ENCODE measurements around the gene PEX11A. TPM values are rescaled to one million over a fixed set of nuclear protein-coding genes. Genes with fewer than 3 reads are reported as not detected.

The PEX11A gene
- total RNA-seq, 1 experiment from 2014 or later, result 2.7 TPM

DNA sequence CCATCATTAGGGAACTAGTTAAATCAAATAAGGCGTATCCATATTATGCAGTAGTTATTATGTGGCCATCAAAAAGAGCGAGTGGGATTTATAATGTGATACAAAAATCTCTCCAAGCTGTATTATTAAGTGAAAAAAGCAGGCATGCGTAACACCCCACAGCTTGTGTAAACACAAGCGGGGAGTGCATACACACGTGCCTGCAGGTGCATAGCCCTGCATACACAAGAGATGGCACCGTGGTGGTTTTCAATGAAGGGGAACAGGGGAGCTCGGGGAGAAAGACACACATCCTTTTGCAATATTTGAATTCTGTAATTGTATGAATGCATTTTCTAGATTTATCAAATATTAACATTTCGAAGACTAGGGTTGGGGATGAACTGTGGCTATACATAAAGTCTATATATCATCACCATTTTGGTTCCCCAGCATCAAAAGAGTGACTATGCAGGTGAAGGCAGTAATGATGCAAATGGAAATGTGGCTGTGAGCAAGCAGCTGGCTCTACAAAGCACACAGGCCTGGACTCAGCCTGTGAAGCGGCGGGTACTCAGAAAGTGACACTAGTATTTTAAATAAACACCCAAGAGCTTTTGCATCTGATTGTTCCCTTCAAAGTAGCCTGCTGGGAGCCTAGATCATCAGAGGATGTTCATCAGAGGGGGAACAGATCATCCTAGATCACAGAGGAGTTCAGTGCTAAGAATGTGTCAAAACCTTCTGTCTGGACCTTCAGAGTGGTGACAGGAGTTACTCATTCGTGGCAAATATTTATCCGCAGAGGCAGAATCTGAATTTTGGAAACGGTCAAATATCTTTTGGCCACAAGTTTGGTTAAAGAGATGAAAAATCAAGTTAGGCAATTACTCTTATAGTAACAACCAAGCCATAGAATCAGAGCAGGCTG lies 25.9 kb downstream of the PEX11A start:
- H3K27ac ChIP-seq (ENCODE audit: low read depth, low read length, poor library complexity, severe bottlenecking), result no peak overlapping the region
- no peak for DNase-seq (ENCODE audit: low spot score)
- H3K4me1 ChIP-seq (ENCODE audit: insufficient read depth, low read length, poor library complexity, severe bottlenecking), result peaks cover 3% of the 10 kb centered on the region
- POLR2A ChIA-PET (ENCODE audit: low non-redundant PET), result no interaction called here
- H3K9me3 ChIP-seq (ENCODE audit: low read depth, low read length, poor library complexity, severe bottlenecking), result no peaks in the 10 kb centered on the region
- CTCF ChIA-PET, result interaction anchor here (0.8 kb wide), 1 partner anchor 8 kb away, joined by 3 read pairs; no protein-coding TSS in a partner anchor
- TF ChIP-seq, protein P1, sequence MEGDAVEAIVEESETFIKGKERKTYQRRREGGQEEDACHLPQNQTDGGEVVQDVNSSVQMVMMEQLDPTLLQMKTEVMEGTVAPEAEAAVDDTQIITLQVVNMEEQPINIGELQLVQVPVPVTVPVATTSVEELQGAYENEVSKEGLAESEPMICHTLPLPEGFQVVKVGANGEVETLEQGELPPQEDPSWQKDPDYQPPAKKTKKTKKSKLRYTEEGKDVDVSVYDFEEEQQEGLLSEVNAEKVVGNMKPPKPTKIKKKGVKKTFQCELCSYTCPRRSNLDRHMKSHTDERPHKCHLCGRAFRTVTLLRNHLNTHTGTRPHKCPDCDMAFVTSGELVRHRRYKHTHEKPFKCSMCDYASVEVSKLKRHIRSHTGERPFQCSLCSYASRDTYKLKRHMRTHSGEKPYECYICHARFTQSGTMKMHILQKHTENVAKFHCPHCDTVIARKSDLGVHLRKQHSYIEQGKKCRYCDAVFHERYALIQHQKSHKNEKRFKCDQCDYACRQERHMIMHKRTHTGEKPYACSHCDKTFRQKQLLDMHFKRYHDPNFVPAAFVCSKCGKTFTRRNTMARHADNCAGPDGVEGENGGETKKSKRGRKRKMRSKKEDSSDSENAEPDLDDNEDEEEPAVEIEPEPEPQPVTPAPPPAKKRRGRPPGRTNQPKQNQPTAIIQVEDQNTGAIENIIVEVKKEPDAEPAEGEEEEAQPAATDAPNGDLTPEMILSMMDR (conservative IDR thresholded peaks at IDR 0.05; ENCODE audit: low read depth, low read length), result no peak
- TF ChIP-seq EZH2 (IDR thresholded peaks at IDR 0.05; ENCODE audit: borderline replicate concordance, low read depth, low read length, poor library complexity, severe bottlenecking), result no peak
- H3K4me3 ChIP-seq (ENCODE audit: low read depth, low read length, poor library complexity, severe bottlenecking), result no peak overlapping the region
- peaks cover 10% of the 10 kb centered on the region for H3K27me3 ChIP-seq (replicated peaks; ENCODE audit: insufficient read depth, low read depth, low read length, poor library complexity)
- intact Hi-C loops (cut with micrococcal nuclease; ENCODE audit: unreplicated experiment), result no loop called here
- no peaks in the 10 kb centered on the region for H3K36me3 ChIP-seq (ENCODE audit: insufficient read depth, low read length, poor library complexity, severe bottlenecking)
- BruUV-seq (replicated peaks), result no TSS peak

DNA sequence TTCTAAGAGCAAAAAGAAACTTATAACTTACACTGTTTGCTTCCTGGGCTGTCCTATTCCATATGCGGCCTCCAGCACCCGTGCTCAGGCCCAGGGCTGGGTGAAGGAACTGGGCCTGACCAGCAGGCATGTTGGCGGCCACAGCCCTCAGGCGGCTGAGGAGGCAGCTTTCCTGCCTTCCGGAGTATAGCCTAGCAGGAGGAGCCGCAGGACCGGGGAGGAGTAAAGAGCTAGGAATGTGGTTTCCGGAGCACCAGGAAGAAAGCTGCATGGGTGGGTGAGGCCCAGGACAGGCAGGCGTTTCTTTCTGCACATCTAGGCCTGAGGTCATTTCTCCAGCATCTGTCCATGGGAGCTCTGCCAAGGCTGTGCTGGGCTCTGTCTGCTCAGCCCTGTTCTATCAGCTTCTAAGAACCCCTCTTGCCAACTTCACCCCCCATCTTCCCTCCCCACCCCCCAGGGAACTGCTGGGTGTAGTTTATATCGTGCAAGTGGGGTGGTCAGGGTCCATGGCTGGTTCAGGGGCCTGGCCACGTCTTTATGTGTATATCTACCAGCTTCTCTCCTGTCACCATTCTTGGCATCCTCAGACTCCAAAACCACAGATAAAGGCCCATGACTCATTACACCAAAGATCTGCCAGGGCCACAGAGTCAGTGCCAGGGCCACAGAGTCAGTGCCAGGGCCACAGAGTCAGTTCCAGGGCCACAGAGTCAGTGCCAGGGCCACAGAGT lies 27.5 kb downstream of the PEX11A start:
- no peak for TF ChIP-seq EZH2 (IDR thresholded peaks at IDR 0.05; ENCODE audit: borderline replicate concordance, low read depth, low read length, poor library complexity, severe bottlenecking)
- TF ChIP-seq, protein P1 (conservative IDR thresholded peaks at IDR 0.05; ENCODE audit: low read depth, low read length), result no peak
- no TSS peak for BruUV-seq (replicated peaks)
- DNase-seq (ENCODE audit: low spot score), result no peak
- Histone ChIP-seq H3K4me3 (ENCODE audit: low read depth, low read length, poor library complexity, severe bottlenecking) (no peak overlapping the region), H3K36me3 (ENCODE audit: insufficient read depth, low read length, poor library complexity, severe bottlenecking) (no peaks in the 10 kb centered on the region), H3K9me3 (ENCODE audit: low read depth, low read length, poor library complexity, severe bottlenecking) (no peaks in the 10 kb centered on the region), H3K4me1 (ENCODE audit: insufficient read depth, low read length, poor library complexity, severe bottlenecking) (peaks cover 3% of the 10 kb centered on the region), H3K27me3 (replicated peaks; ENCODE audit: insufficient read depth, low read depth, low read length, poor library complexity) (peaks cover 10% of the 10 kb centered on the region), H3K27ac (ENCODE audit: low read depth, low read length, poor library complexity, severe bottlenecking) (no peak overlapping the region)
- ChIA-PET POLR2A (ENCODE audit: low non-redundant PET) (no interaction called here), CTCF (no interaction called here)
- intact Hi-C loops (cut with micrococcal nuclease; ENCODE audit: unreplicated experiment), result no loop called here

DNA sequence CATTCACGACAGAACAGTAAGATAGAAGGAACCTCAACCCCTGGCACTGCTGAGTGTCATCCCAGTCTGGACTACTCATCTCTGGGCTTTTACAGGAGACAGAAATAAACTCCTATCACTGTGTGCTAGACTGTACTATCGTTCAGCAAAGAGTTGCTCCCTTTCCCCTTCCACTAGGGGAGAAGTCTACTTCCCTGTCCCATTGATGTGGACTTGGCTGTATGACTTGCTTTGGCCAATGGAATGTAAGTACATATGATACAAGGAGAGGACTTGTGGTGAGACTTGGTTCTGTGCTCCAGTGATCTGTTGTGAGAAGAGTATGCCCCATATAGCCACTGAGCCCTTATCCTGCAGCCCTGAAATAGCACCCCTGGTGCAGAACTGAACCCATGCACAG lies 30.0 kb downstream of the PEX11A start:
- H3K4me3 ChIP-seq (ENCODE audit: low read depth, low read length, poor library complexity, severe bottlenecking), result no peak overlapping the region
- no peaks in the 10 kb centered on the region for H3K36me3 ChIP-seq (ENCODE audit: insufficient read depth, low read length, poor library complexity, severe bottlenecking)
- peaks cover 10% of the 10 kb centered on the region for H3K27me3 ChIP-seq (replicated peaks; ENCODE audit: insufficient read depth, low read depth, low read length, poor library complexity)
- no peak for DNase-seq (ENCODE audit: low spot score)
- POLR2A ChIA-PET (ENCODE audit: low non-redundant PET), result no interaction called here
- CTCF ChIA-PET, result no interaction called here
- peaks cover 3% of the 10 kb centered on the region for H3K4me1 ChIP-seq (ENCODE audit: insufficient read depth, low read length, poor library complexity, severe bottlenecking)
- H3K9me3 ChIP-seq (ENCODE audit: low read depth, low read length, poor library complexity, severe bottlenecking), result no peaks in the 10 kb centered on the region
- intact Hi-C loops (cut with micrococcal nuclease; ENCODE audit: unreplicated experiment), result no loop called here
- no TSS peak for BruUV-seq (replicated peaks)
- no peak overlapping the region for H3K27ac ChIP-seq (ENCODE audit: low read depth, low read length, poor library complexity, severe bottlenecking)
- TF ChIP-seq, protein P1 (conservative IDR thresholded peaks at IDR 0.05; ENCODE audit: low read depth, low read length), result no peak
- no peak for TF ChIP-seq EZH2 (IDR thresholded peaks at IDR 0.05; ENCODE audit: borderline replicate concordance, low read depth, low read length, poor library complexity, severe bottlenecking)

Measured in A673 (cell line).